ENCODE results near the gene ERC1.

ERC1 gene

DNA sequence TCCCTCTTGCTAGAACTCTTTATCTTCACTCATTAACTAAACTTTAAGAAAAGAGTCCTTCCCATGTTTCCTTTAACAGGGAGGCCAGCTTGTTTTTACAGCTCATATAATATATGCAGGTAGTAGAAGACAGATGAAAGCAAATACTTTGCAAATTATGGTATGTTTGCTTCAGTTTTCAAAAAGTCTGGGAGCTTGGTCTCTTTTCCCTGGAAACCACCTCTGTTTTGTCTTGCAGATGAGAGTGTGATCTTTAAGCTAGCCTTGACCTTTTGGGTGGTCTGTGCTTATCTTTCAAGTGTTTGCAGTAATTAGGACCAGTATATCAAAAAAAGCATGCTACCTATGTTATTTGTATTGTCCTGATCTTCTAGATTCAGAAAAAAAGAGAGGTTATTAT, 62.7 kb downstream of the ERC1 start:
- no peaks in the 10 kb centered on the region for H3K27me3 ChIP-seq (ENCODE audit: control insufficient read depth, insufficient read depth, low read length)
- peaks cover 1% of the 10 kb centered on the region; the same call in 1 of the 2 replicates for H3K4me1 ChIP-seq (ENCODE audit: control insufficient read depth, insufficient read depth, low read length)
- H3K4me3 ChIP-seq (ENCODE audit: low read length): no peak overlapping the region
- no peaks in the 10 kb centered on the region for H3K36me3 ChIP-seq (ENCODE audit: control insufficient read depth, insufficient read depth, low read length)
- H3K9me3 ChIP-seq (ENCODE audit: control insufficient read depth, insufficient read depth, low read length): no peaks in the 10 kb centered on the region
- DNase-seq (ENCODE audit: low read depth, low spot score): no peak
- no peak overlapping the region for H3K27ac ChIP-seq (ENCODE audit: low read length)

DNA sequence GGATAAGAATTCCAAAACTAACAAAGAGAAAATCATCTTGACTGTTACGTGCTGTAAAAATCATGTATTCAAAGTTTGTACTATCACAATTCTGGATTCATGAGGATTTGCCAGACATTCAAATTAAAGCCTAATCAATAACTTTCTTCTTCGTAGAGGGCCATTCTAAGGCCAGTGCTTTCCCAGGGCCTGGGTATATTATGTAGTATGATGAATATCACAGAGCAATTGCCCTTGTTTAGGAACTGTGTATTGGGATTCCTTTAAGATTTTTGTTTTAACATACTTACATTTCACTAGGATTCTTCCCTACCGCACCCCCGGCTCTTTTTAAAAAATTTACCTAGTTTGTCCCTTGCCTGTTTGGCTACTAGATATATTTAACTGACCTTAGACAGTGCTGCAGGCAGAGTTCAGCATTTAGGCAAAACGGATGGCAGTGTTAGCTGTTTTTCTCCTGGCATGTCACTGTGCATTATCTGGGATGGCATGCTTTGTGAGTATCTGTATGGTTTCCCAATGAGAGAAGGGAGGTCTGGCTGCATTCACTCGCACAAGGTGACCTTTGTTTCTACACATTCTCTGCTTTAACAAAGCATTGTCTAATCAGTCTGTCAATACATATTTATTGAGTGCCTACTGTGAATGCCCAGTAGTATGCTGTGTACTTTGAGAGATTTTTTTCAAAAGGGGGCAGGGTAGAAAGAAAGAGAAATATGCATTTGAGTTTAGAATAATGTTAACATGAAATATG, 63.3 kb downstream of the ERC1 start:
- Histone ChIP-seq H3K27me3 (ENCODE audit: control insufficient read depth, insufficient read depth, low read length) (no peaks in the 10 kb centered on the region), H3K27ac (ENCODE audit: low read length) (no peak overlapping the region), H3K4me1 (ENCODE audit: control insufficient read depth, insufficient read depth, low read length) (peaks cover 1% of the 10 kb centered on the region; the same call in 1 of the 2 replicates), H3K9me3 (ENCODE audit: control insufficient read depth, insufficient read depth, low read length) (no peaks in the 10 kb centered on the region), H3K4me3 (ENCODE audit: low read length) (no peak overlapping the region), H3K36me3 (ENCODE audit: control insufficient read depth, insufficient read depth, low read length) (no peaks in the 10 kb centered on the region)
- DNase-seq (ENCODE audit: low read depth, low spot score): no peak
- WGBS (ENCODE audit: insufficient coverage, insufficient read length): no CpG with 5 or more reads among the region's 6 CpGs

DNA sequence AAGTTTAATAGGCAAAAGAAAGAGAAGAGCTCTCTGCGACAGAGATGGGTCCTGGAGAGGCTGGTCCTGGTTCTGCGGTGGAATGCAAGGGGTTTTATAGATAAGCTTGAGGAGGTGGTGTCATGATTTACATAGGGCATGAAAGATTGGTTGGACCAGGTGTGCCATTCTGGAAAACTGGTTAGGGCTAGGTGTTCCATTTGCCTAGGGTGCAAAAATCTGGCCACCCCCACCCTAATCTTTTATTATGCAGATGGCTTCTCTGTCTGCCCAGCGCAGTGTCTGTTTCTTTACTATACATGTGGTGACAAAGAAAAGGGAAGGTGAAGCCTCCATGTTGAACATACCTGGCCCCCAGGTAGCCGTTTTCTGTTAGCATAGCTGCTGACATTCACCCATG, 65.4 kb downstream of the ERC1 start:
- WGBS (ENCODE audit: insufficient coverage, insufficient read length): no CpG with 5 or more reads among the region's 4 CpGs
- Histone ChIP-seq H3K4me3 (ENCODE audit: low read length) (no peak overlapping the region), H3K27ac (ENCODE audit: low read length) (no peak overlapping the region), H3K4me1 (ENCODE audit: control insufficient read depth, insufficient read depth, low read length) (peaks cover 1% of the 10 kb centered on the region; the same call in 1 of the 2 replicates), H3K27me3 (ENCODE audit: control insufficient read depth, insufficient read depth, low read length) (no peaks in the 10 kb centered on the region), H3K36me3 (ENCODE audit: control insufficient read depth, insufficient read depth, low read length) (no peaks in the 10 kb centered on the region), H3K9me3 (ENCODE audit: control insufficient read depth, insufficient read depth, low read length) (no peaks in the 10 kb centered on the region)
- peak; percentile 35 for DNase-seq (ENCODE audit: low read depth, low spot score)

DNA sequence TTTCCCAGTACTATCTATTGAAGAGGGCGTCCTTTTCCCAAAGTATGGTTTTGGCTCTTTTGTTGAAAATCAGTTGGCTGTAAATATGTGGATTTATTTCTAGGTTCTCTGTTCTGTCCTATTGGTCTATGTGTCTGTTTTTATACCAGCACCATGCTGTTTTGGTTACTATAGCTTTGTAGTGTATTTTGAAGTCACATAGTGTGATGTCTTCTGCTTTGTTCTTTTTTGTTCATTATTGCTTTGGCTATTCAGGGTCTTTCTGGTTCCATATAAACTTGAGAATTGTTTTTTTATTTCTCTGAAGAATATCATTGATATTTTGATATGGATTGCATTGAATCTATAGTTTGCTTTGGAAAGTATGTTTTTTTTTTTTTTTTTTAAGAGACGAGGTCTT, 67.4 kb downstream of the ERC1 start:
- no peak for DNase-seq (ENCODE audit: low read depth, low spot score)
- peaks cover 1% of the 10 kb centered on the region; the same call in 1 of the 2 replicates for H3K4me1 ChIP-seq (ENCODE audit: control insufficient read depth, insufficient read depth, low read length)
- H3K9me3 ChIP-seq (ENCODE audit: control insufficient read depth, insufficient read depth, low read length): no peaks in the 10 kb centered on the region
- WGBS (ENCODE audit: insufficient coverage, insufficient read length): no CpG with 5 or more reads among the region's 2 CpGs
- no peaks in the 10 kb centered on the region for H3K27me3 ChIP-seq (ENCODE audit: control insufficient read depth, insufficient read depth, low read length)
- no peaks in the 10 kb centered on the region for H3K36me3 ChIP-seq (ENCODE audit: control insufficient read depth, insufficient read depth, low read length)
- H3K27ac ChIP-seq (ENCODE audit: low read length): no peak overlapping the region
- H3K4me3 ChIP-seq (ENCODE audit: low read length): no peak overlapping the region

DNA sequence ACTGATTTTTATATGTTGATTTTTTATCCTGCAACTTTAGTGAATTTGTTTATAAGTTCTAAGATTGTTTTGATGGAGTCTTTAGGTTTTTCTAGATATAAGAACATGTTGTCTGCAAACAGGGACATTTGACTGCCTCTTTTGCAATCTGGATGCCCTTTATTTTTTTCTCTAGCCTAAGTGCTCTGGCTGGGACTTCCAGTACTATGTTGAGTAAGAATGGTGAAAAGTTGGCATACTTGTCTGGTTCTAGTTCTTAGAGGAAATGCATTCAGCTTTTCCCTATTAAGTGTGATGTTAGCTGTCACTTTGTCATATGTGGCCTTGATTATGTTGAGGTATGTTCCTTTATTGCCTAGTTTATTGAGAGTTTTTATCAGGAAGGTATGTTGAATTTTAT, 68.1 kb downstream of the ERC1 start:
- Histone ChIP-seq H3K27me3 (ENCODE audit: control insufficient read depth, insufficient read depth, low read length) (no peaks in the 10 kb centered on the region), H3K4me3 (ENCODE audit: low read length) (no peak overlapping the region), H3K27ac (ENCODE audit: low read length) (no peak overlapping the region), H3K36me3 (ENCODE audit: control insufficient read depth, insufficient read depth, low read length) (no peaks in the 10 kb centered on the region), H3K4me1 (ENCODE audit: control insufficient read depth, insufficient read depth, low read length) (peaks cover 1% of the 10 kb centered on the region; the same call in 1 of the 2 replicates), H3K9me3 (ENCODE audit: control insufficient read depth, insufficient read depth, low read length) (no peaks in the 10 kb centered on the region)
- no peak for DNase-seq (ENCODE audit: low read depth, low spot score)

DNA sequence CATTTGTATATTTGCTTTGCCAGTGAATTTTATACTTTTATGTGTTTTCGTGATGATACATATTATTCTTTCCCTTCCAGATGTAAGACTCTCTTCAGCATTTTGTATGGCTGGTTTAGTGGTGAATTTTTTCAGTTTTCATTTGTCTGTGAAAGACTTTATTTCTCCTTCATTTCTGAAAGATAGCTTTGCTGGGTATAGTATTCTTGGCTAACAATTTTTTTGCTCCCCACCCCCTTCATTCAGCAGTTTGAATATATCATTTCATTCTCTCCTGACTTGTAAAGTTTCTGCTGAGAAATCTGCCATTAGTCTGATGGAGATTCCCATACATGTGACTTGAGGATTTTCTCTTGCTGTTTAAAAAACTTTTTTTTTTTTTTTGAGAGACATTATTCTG, 72.8 kb downstream of the ERC1 start:
- DNase-seq (ENCODE audit: low read depth, low spot score): no peak
- Histone ChIP-seq H3K27ac (ENCODE audit: low read length) (no peak overlapping the region), H3K36me3 (ENCODE audit: control insufficient read depth, insufficient read depth, low read length) (no peaks in the 10 kb centered on the region), H3K27me3 (ENCODE audit: control insufficient read depth, insufficient read depth, low read length) (no peaks in the 10 kb centered on the region), H3K9me3 (ENCODE audit: control insufficient read depth, insufficient read depth, low read length) (no peaks in the 10 kb centered on the region), H3K4me3 (ENCODE audit: low read length) (no peak overlapping the region), H3K4me1 (ENCODE audit: control insufficient read depth, insufficient read depth, low read length) (no peaks in the 10 kb centered on the region)
- WGBS (ENCODE audit: insufficient coverage, insufficient read length): no CpG with 5 or more reads among the region's 1 CpG

DNA sequence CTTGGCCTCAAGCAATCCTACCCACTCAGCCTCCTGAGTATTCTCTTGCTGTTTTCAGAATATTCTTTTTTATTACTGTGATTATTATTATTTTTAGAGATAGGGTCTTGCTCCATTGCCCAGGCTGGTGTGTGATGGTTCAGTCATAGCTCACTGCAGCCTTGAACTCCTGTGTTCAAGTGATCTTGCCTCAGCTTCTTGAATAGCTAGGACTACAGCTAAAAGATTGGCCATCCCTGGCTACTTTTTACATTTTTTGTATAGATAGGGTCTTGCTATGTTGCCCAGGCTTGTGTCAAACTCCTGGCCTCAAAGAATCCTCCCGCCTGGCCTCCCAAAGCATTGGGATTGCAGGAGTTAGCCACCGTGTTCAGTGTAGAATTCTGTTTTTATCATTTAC, 73.3 kb downstream of the ERC1 start:
- no peaks in the 10 kb centered on the region for H3K9me3 ChIP-seq (ENCODE audit: control insufficient read depth, insufficient read depth, low read length)
- no peak overlapping the region for H3K27ac ChIP-seq (ENCODE audit: low read length)
- no peaks in the 10 kb centered on the region for H3K36me3 ChIP-seq (ENCODE audit: control insufficient read depth, insufficient read depth, low read length)
- no peaks in the 10 kb centered on the region for H3K27me3 ChIP-seq (ENCODE audit: control insufficient read depth, insufficient read depth, low read length)
- WGBS (ENCODE audit: insufficient coverage, insufficient read length): no CpG with 5 or more reads among the region's 2 CpGs
- no peaks in the 10 kb centered on the region for H3K4me1 ChIP-seq (ENCODE audit: control insufficient read depth, insufficient read depth, low read length)
- H3K4me3 ChIP-seq (ENCODE audit: low read length): no peak overlapping the region
- DNase-seq (ENCODE audit: low read depth, low spot score): no peak

DNA sequence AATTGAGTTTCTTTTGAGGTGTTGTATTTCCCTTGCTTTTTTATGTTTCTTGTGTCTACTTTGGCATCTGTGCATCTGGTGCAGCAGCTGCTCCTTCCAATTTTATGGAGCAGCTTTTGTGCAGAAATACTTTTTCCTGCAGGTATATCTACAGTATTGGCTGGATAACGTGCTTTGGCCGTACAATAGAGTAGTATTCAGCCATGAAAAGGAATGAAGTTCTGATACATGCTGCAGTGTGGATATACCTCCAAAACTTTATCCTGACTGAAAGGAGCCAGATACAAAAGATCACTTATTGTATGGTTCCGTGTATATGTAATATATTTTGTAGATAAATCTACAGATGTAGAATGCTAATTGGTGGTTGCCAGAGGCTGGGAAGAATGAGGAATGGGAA, 74.6 kb downstream of the ERC1 start:
- no peak for DNase-seq (ENCODE audit: low read depth, low spot score)
- WGBS (ENCODE audit: insufficient coverage, insufficient read length): no CpG with 5 or more reads among the region's 3 CpGs
- H3K27me3 ChIP-seq (ENCODE audit: control insufficient read depth, insufficient read depth, low read length): no peaks in the 10 kb centered on the region
- no peak overlapping the region for H3K27ac ChIP-seq (ENCODE audit: low read length)
- no peak overlapping the region for H3K4me3 ChIP-seq (ENCODE audit: low read length)
- no peaks in the 10 kb centered on the region for H3K4me1 ChIP-seq (ENCODE audit: control insufficient read depth, insufficient read depth, low read length)
- H3K36me3 ChIP-seq (ENCODE audit: control insufficient read depth, insufficient read depth, low read length): no peaks in the 10 kb centered on the region
- no peaks in the 10 kb centered on the region for H3K9me3 ChIP-seq (ENCODE audit: control insufficient read depth, insufficient read depth, low read length)

DNA sequence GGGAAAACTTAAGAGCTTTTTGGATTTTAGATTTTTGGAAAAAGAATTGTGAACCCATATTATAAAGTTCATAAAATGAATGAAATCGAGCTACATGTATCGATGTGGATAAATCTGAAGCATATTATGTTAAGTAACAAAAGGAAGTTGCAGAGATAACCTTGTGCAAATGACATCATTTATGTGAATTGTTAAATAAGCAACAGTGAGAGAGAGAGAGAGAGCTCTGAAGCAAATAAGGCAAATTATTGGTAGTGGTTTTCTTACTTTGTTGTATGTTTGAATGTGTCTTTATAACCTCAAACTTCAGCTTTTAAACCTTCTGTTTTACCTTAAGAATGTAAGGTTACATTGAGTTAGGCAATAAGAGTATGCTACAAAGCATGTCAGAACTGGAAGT, 78.8 kb downstream of the ERC1 start:
- no peaks in the 10 kb centered on the region for H3K9me3 ChIP-seq (ENCODE audit: control insufficient read depth, insufficient read depth, low read length)
- WGBS (ENCODE audit: insufficient coverage, insufficient read length): 100% methylated on average over 1 of the region's 2 CpGs
- H3K4me3 ChIP-seq (ENCODE audit: low read length): no peak overlapping the region
- no peaks in the 10 kb centered on the region for H3K27me3 ChIP-seq (ENCODE audit: control insufficient read depth, insufficient read depth, low read length)
- H3K36me3 ChIP-seq (ENCODE audit: control insufficient read depth, insufficient read depth, low read length): no peaks in the 10 kb centered on the region
- H3K27ac ChIP-seq (ENCODE audit: low read length): no peak overlapping the region
- H3K4me1 ChIP-seq (ENCODE audit: control insufficient read depth, insufficient read depth, low read length): no peaks in the 10 kb centered on the region
- no peak for DNase-seq (ENCODE audit: low read depth, low spot score)

DNA sequence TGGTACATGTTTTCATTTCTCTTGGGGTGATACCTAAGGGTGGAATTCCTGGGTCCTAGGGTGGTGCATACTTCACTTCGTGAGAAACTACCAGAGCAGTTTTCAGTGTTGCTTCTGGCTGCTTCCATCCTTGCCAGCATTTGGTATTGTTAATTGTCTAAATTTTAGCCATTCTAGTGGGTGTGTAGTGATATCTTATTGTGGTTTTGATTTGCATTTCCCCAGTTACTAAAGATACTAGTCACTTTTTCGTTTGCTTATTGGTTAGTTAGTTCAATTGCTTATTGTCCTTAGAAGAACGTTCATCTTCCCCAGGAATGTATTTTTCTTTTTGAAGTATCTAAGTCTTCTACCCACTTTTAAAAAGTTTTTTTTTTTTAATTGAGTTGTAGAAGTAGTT, 80.2 kb downstream of the ERC1 start:
- no peak for DNase-seq (ENCODE audit: low read depth, low spot score)

DNA sequence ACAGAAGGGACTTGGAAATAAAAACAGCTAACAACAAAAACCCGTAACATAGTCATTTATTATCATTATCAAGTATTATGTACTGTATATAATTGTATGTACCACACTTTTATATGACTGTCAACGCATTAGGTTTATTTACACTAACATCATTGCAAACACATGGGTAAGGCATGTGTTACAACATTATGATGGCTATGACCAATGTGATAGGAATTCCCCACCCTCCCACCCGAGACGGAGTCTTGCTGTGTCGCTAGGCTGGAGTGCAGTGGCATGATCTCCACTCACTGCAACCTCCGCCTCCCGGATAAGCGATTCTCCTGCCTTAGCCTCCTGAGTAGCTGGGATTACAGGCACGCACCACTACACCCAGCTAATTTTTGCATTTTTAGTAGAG, 82.6 kb downstream of the ERC1 start:
- H3K4me3 ChIP-seq (ENCODE audit: low read length): no peak overlapping the region
- H3K27me3 ChIP-seq (ENCODE audit: control insufficient read depth, insufficient read depth, low read length): no peaks in the 10 kb centered on the region
- no peaks in the 10 kb centered on the region for H3K9me3 ChIP-seq (ENCODE audit: control insufficient read depth, insufficient read depth, low read length)
- no peak for DNase-seq (ENCODE audit: low read depth, low spot score)
- WGBS (ENCODE audit: insufficient coverage, insufficient read length): no CpG with 5 or more reads among the region's 9 CpGs
- no peaks in the 10 kb centered on the region for H3K4me1 ChIP-seq (ENCODE audit: control insufficient read depth, insufficient read depth, low read length)
- no peak overlapping the region for H3K27ac ChIP-seq (ENCODE audit: low read length)
- no peaks in the 10 kb centered on the region for H3K36me3 ChIP-seq (ENCODE audit: control insufficient read depth, insufficient read depth, low read length)

More for the DNA sequence above, 80.2 kb downstream of the ERC1 start:
- Histone ChIP-seq H3K9me3 (ENCODE audit: control insufficient read depth, insufficient read depth, low read length) (no peaks in the 10 kb centered on the region), H3K27me3 (ENCODE audit: control insufficient read depth, insufficient read depth, low read length) (no peaks in the 10 kb centered on the region), H3K4me1 (ENCODE audit: control insufficient read depth, insufficient read depth, low read length) (no peaks in the 10 kb centered on the region), H3K4me3 (ENCODE audit: low read length) (no peak overlapping the region), H3K36me3 (ENCODE audit: control insufficient read depth, insufficient read depth, low read length) (no peaks in the 10 kb centered on the region), H3K27ac (ENCODE audit: low read length) (no peak overlapping the region)
- no CpG with 5 or more reads among the region's 3 CpGs for WGBS (ENCODE audit: insufficient coverage, insufficient read length)

All from iPS DF 6.9 (cell line).